Erythroblast (primary cell): ENCODE measurements around the gene PKLR.

Experiments
- GATA1 ChIP-seq: IDR thresholded peaks from 2 replicates; pipeline ENCODE4 v1.6.1; 2011; ENCODE audit warnings: low read depth, mild to moderate bottlenecking, control low read depth, low read length, moderate library complexity
- POLR2A ChIP-seq: IDR thresholded peaks from 2 replicates; pipeline ENCODE4 v1.6.1; 2011; ENCODE audit warnings: mild to moderate bottlenecking, low read length

DNA sequence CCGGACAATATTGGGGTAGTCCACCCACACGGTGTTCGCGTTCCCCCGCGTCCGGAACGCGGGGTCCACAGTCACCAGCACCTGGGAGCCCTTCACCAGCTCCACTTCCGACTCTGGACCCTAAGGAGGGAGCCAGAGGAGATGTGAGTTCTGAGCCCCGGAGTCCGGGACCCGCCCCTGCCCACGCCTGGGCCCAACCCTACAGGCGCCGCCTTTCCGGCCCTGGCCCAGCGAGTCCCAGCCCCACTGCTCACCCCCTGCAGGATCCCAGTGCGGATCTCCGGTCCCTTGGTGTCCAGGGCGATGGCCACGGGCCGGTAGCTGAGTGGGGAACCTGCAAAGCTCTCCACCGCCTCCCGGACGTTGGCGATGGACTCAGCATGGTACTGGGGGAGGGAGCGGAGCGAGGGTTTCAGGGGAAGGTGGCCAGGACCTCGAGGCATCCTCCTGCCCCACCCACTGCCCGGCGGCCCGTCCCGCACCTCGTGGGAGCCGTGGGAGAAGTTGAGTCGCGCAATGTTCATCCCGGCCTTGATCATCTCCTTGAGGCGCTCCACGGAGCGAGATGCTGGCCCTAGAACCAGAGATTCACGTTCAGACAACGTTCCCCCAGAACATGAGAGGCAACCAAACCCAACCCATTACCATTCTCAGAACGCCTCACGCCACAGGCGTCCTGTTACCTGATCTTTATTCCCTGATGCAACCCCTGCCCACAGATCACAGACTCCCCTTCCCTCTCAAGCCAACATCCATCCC lies 5.9 kb downstream of the PKLR start:
- TF ChIP-seq POLR2A, result no peak
- no peak for TF ChIP-seq GATA1
